ENCODE data around the gene CBX2.

The CBX2 gene

GRCh38 chr17:79796763-79797491 is 19.0 kb downstream of the CBX2 start, which contains the start of gene CBX8:
CBX8 (minus strand) TSS chr17:79797077; CDS start chr17:79796998, 79 bp downstream.
- Mint-ChIP-seq H3K4me1 (peaks cover 35% of the 10 kb centered on the region), H3K36me3 (peaks cover 5% of the 10 kb centered on the region), H3K27me3 (peaks cover 40% of the 10 kb centered on the region), H3K9me3 (peaks cover 5% of the 10 kb centered on the region), H3K27ac (peak within 1 kb of the TSS; percentile 79), H3K4me3 (peak within 1 kb of the TSS; percentile 90)
- ATAC-seq: peak; percentile 96

DNA sequence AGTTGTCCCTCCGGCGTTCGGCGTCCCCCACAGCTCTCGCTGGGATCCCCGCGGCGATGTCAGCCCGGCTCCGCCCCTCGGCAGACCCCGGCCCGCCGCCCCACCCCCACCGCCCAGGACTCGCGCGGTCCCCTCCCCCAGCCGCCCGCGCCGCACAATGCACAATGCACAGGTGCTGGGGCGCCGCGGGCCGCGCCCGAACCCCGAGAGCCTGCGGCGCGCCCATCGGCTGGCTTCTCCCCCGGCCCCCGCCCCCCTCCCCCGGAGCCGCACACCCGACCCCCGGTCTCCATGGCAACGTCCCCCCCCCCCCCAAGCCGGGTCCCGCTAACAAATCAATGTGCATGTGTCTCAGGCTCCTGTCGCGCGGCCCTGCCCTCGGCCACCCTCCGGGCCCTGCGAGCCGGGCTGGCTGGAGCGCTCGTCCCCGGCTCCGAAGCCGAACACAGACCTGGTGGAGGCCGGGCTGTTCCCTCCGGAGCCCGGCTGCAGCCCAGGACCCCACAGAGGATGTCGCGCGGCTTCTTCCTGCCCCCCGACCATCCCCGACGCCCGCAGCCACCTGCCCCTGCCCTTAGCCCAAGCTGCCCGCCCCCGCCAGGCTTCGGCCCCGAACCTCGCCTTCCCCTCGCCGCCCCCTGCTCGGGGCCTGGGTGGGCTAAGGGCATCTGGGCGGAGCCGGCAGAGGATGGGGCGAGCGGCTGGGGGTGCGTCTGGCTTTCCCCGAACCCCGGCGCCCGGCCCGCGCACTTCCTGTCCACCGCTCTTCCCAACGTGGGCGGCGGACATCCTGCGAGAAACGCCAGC is 19.7 kb downstream of the CBX2 start:
- peak; percentile 25 for ATAC-seq
- peak overlapping the region; percentile 79 for H3K27ac Mint-ChIP-seq
- no peak overlapping the region for H3K4me3 Mint-ChIP-seq
- H3K9me3 Mint-ChIP-seq: peaks cover 5% of the 10 kb centered on the region
- H3K36me3 Mint-ChIP-seq: peaks cover 5% of the 10 kb centered on the region
- peaks cover 41% of the 10 kb centered on the region for H3K27me3 Mint-ChIP-seq
- peaks cover 32% of the 10 kb centered on the region for H3K4me1 Mint-ChIP-seq

- Mint-ChIP-seq H3K9me3 (peaks cover 5% of the 10 kb centered on the region), H3K27me3 (peaks cover 41% of the 10 kb centered on the region), H3K27ac (no peak overlapping the region), H3K36me3 (peaks cover 5% of the 10 kb centered on the region), H3K4me3 (peak overlapping the region; percentile 51), H3K4me1 (peaks cover 32% of the 10 kb centered on the region)
- ATAC-seq: no peak
These were observed 20.6 kb downstream of the CBX2 start for GRCh38 chr17:79798299-79799173.

GRCh38 chr17:79799174-79799537 is 21.2 kb downstream of the CBX2 start:
- Mint-ChIP-seq H3K36me3 (peaks cover 5% of the 10 kb centered on the region), H3K4me1 (peaks cover 32% of the 10 kb centered on the region), H3K4me3 (no peak overlapping the region), H3K27ac (no peak overlapping the region), H3K9me3 (peaks cover 5% of the 10 kb centered on the region), H3K27me3 (peaks cover 44% of the 10 kb centered on the region)
- no peak for ATAC-seq

- Mint-ChIP-seq H3K36me3 (peaks cover 5% of the 10 kb centered on the region), H3K27me3 (peaks cover 50% of the 10 kb centered on the region), H3K9me3 (peaks cover 5% of the 10 kb centered on the region), H3K27ac (no peak overlapping the region), H3K4me3 (peak overlapping the region; percentile 33), H3K4me1 (peaks cover 38% of the 10 kb centered on the region)
- no peak for ATAC-seq
These were observed 21.8 kb downstream of the CBX2 start for GRCh38 chr17:79799538-79800324.

DNA sequence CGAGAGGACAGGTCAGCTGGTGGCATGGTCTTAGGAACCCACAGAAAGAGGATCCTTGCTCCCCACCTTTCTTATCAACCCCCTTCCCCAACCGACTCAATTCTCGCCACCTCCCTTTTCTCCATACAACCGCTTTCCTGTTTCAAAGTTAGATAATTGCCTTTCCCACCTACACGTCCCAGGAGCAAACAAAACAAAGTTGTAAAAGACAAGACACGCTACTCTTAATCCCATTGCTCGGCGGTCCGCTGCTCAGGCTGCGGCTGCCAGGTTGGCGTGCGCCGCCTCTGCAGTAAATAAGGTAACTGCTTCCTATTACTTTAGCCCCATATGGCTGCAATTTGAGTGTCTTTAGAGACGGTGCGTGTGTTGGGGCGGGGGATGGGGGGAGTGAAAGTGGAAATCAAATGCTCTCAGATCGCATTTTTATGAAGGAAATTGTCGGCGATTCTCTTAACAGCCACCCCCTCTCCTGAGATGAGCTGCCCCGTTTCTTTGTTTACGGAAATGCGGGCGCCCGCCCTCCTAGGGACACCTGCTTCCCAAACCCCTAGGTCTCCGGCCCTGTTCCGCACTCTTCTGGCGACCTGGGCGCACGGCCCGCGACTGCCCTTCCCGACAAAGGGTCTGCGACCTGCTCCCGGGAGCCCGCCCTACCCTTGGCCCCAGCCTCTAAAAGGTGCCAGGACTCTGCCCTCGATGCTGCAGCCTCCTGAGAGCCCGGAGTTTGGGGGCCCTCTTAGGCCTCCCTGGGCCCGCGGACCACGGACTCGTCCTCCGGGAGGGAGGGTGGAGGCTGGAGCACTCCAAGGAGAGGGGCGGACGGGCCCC is 22.6 kb downstream of the CBX2 start:
- ATAC-seq: no peak
- peaks cover 46% of the 10 kb centered on the region for H3K4me1 Mint-ChIP-seq
- H3K27me3 Mint-ChIP-seq: peaks cover 58% of the 10 kb centered on the region
- peaks cover 5% of the 10 kb centered on the region for H3K9me3 Mint-ChIP-seq
- H3K4me3 Mint-ChIP-seq: peak overlapping the region; percentile 21
- H3K27ac Mint-ChIP-seq: no peak overlapping the region
- H3K36me3 Mint-ChIP-seq: peaks cover 5% of the 10 kb centered on the region

- Mint-ChIP-seq H3K9me3 (peaks cover 5% of the 10 kb centered on the region), H3K4me3 (no peak overlapping the region), H3K27ac (no peak overlapping the region), H3K27me3 (peaks cover 67% of the 10 kb centered on the region), H3K36me3 (peaks cover 5% of the 10 kb centered on the region), H3K4me1 (peaks cover 41% of the 10 kb centered on the region)
- no peak for ATAC-seq
These were observed 23.4 kb downstream of the CBX2 start for GRCh38 chr17:79801156-79802038.

DNA sequence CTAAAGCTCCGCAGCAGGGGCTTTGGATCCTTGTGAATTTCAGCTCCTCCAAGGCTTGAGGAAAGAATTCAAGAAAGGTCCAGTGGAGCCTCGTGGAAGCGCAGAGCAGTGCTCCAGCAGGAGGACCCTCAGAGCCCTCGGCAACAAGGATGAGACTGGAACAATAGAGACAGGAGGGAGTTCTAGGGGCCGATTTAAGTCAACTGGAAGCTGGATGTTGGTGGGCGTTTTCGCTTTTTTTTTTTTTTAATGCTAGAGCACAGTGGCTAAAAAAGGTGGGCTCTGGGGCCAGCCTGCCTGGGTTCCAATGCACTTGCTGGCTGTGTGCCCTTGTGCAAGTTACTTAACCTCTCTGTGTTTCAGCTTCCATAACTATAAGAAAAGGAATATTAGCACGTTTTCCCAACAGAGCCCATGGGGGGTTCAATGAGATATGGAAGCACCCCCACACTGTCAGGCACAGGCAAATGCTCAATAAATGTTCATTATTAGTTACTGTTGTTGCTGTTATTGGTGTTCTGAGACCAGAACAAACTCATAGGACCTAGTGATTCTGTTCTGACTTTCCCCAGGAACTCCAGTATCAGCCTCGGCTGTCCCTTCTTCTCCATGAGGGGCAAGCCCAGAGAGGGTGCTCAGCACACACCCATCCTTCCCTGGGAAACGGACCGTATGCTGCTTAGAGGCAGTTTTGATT is 24.2 kb downstream of the CBX2 start:
- Mint-ChIP-seq H3K36me3 (peaks cover 5% of the 10 kb centered on the region), H3K4me3 (no peak overlapping the region), H3K4me1 (peaks cover 40% of the 10 kb centered on the region), H3K9me3 (peaks cover 5% of the 10 kb centered on the region), H3K27ac (no peak overlapping the region), H3K27me3 (peaks cover 75% of the 10 kb centered on the region)
- no peak for ATAC-seq

DNA sequence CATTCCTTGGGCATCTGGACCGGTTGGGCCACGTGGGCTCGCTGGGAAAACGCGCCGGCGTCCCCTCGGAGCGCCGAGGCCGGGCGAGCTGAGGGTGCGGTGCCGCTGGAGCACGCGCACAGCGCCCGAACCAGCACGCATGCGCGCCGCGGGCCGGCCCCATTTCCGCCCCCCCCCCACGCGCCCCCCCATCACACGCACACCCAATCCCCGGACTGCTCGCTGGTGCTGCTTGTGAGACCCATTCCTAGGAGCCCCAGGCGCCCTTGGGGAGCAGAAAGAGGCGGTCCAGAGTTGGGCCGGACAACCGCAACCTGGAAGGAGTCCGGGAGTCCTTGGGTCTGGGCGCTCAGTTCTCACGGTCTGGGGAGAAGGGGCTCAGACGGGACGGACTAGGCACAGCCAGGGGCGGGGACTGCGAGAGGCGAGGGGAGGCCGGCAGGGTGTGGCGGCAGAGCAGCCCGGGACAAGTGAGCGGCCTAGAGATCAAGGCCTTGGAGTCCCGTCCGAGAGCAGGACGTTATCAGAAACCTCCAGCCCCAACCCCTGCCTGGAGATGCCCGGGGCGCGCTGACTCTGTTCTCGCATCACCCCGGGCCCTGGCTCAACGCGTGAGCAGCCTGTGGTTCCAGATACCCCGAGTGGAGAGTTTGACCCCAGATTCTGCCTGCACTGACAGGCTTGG is 24.9 kb downstream of the CBX2 start:
- Mint-ChIP-seq H3K9me3 (peaks cover 5% of the 10 kb centered on the region), H3K27ac (no peak overlapping the region), H3K27me3 (peaks cover 81% of the 10 kb centered on the region), H3K36me3 (peaks cover 5% of the 10 kb centered on the region), H3K4me3 (no peak overlapping the region), H3K4me1 (peaks cover 40% of the 10 kb centered on the region)
- no peak for ATAC-seq

DNA sequence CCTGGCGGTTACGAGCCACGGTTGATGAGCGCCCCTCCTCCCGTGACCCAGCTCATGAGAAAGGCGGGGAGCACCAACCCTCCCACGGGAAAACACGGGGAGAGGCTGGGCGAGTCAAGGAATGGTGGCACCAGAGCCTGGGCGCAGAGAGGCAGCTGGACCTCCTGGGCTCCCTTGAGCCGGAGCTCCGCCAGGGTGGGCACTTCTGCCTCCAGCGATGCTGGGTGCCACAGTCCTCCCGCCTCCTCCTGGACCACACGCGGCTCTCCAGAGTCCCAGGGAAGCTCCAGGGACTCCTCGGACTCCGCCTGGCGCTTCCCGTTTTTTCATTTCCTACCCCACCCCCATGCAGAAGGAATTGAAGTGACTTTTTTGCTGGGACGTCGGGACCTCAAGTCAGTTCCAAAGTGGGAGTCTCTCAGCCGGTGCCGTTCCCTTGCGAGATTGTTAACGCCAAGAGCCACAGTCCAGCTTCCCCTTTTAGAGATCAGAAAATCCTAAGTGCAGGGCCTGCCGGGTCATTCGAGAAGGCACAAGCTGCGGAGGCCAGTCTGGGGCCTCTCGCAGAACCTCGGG is 25.6 kb downstream of the CBX2 start:
- Mint-ChIP-seq H3K27ac (no peak overlapping the region), H3K4me3 (peak overlapping the region; percentile 13), H3K36me3 (peaks cover 5% of the 10 kb centered on the region), H3K27me3 (peaks cover 83% of the 10 kb centered on the region), H3K4me1 (peaks cover 38% of the 10 kb centered on the region), H3K9me3 (peaks cover 5% of the 10 kb centered on the region)
- no peak for ATAC-seq

DNA sequence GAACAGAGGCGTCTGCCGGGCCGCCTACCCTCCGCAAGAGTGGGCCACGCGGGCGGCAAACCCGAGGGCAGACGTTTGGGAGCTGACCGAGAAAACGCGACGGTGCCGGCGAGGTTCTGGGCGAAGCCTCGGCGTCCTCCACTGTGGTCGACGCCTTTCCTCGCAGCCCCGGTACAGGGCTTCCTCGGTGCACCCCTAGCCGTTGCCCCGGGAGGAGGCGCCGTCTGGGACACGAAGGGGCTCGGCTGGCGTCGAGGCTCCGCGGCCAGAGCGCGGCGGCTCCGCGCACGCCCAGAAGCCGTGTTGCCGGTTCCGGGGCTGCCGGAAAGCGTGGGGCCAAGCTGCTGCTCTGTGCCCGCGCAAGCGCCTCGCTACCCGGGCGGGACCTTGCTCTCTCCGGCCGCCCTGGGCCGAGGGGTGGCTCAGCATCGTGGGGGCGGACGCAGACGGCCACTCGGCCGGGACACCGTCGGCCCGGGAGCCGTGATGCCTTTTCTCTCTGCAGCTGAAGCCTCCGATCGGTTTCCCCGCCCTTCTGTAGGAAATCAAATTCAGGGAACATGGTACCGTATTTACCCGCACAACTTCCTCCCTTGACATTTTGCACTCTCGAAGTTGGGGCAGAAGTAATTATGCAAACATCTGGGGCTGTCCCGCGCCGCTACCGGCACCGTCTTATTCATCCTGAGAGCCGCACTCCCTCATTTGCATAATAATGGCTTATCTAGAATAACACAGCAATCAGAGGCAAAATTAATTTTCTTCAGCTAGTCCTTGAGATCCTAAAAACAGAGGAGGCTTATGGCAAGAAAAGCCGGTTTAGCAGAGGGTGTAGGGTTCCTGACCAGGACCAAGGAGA is 26.3 kb downstream of the CBX2 start:
- Mint-ChIP-seq H3K36me3 (peaks cover 5% of the 10 kb centered on the region), H3K4me1 (peaks cover 42% of the 10 kb centered on the region), H3K4me3 (peak overlapping the region; percentile 66), H3K27ac (peak overlapping the region; percentile 55), H3K27me3 (peaks cover 83% of the 10 kb centered on the region), H3K9me3 (peaks cover 5% of the 10 kb centered on the region)
- ATAC-seq: peak; percentile 93
